CD14-positive monocyte (primary cell): Measurements from ENCODE around the gene SPPL2A. TPM values are rescaled to one million over a fixed set of nuclear protein-coding genes. Genes with fewer than 3 reads are reported as not detected.
A peak's percentile ranks its signal among the peaks of the same experiment; 100 is the strongest.

ENCODE experiments used
- DNase-seq, 3 donors: peaks; one replicate each; pipeline ENCODE4 v3.0.0-alpha.2; 2011 to 2022
- H2AFZ ChIP-seq: 2 replicates; pipeline ENCODE4 v1.6.0; 2012; ENCODE audit warnings: mild to moderate bottlenecking, low read depth, low read length, inconsistent platforms; ENCODE audit not compliant: insufficient read depth, poor library complexity, severe bottlenecking
- H3K27ac ChIP-seq, 2 donors: 1 replicate in 1 of 2; 2 replicates in 1 of 2; pipeline ENCODE4 v1.5.1; 2012 to 2013; ENCODE audit warnings: low read length in 2 of 2, control low read depth in 1 of 2, inconsistent platforms in 1 of 2, low read depth in 1 of 2, mild to moderate bottlenecking in 1 of 2
- H3K27me3 ChIP-seq, 2 donors: one replicate each; pipeline versions ENCODE4 v1.6.0 to v1.6.1; 2011 to 2013; ENCODE audit warnings: low read length in 2 of 2; ENCODE audit not compliant: control insufficient read depth in 2 of 2, insufficient read depth in 2 of 2
- H3K36me3 ChIP-seq, 2 donors: replicated peaks in 1 of 2; 1 replicate in 1 of 2; 2 replicates in 1 of 2; pipeline versions ENCODE4 v1.5.1 to v1.6.1; 2012 to 2013; ENCODE audit warnings: low read length in 2 of 2, control low read depth in 1 of 2, inconsistent platforms in 1 of 2, mild to moderate bottlenecking in 1 of 2; ENCODE audit not compliant: insufficient read depth in 2 of 2, control insufficient read depth in 1 of 2
- H3K4me1 ChIP-seq, 2 donors: 1 replicate in 1 of 2; 2 replicates in 1 of 2; pipeline versions ENCODE4 v1.5.1 to v1.6.1; 2012 to 2013; ENCODE audit warnings: low read length in 2 of 2, control low read depth in 1 of 2, inconsistent platforms in 1 of 2, mild to moderate bottlenecking in 1 of 2, moderate library complexity in 1 of 2; ENCODE audit not compliant: insufficient read depth in 2 of 2, control insufficient read depth in 1 of 2
- H3K4me2 ChIP-seq: replicated peaks from 2 replicates; pipeline ENCODE3; 2012; ENCODE audit warnings: low read length, moderate library complexity, mild to moderate bottlenecking; ENCODE audit not compliant: poor library complexity, severe bottlenecking; ENCODE audit errors: extremely low read depth
- H3K4me3 ChIP-seq, 3 experiments: fragments of 200-600 bp in 1 of 3; sonication (generic) in 1 of 3; replicated peaks in 1 of 3; 1 replicate in 2 of 3; 2 replicates in 1 of 3; pipeline ENCODE4 v1.5.1; 2011 to 2013; ENCODE audit warnings: low read length in 3 of 3, mild to moderate bottlenecking in 3 of 3, control low read depth in 2 of 3, low read depth in 2 of 3, inconsistent platforms in 1 of 3, moderate library complexity in 1 of 3
- H3K79me2 ChIP-seq: 2 replicates; pipeline ENCODE4 v1.6.0; 2012; ENCODE audit warnings: mild to moderate bottlenecking, control low read depth, inconsistent platforms, low read length, moderate library complexity; ENCODE audit not compliant: insufficient read depth
- H3K9ac ChIP-seq: 2 replicates; pipeline ENCODE4 v1.6.0; 2017; ENCODE audit warnings: low read length, mild to moderate bottlenecking; ENCODE audit not compliant: insufficient read depth, poor library complexity, severe bottlenecking
- H3K9me3 ChIP-seq, 2 donors: replicated peaks in 1 of 2; 1 replicate in 1 of 2; 2 replicates in 1 of 2; pipeline versions ENCODE4 v1.5.1 to v1.6.1; 2012 to 2013; ENCODE audit warnings: low read length in 2 of 2, control low read depth in 1 of 2; ENCODE audit not compliant: control insufficient read depth in 1 of 2, insufficient read depth in 1 of 2
- H4K20me1 ChIP-seq: 2 replicates; pipeline ENCODE4 v1.6.0; 2012; ENCODE audit warnings: mild to moderate bottlenecking, low read length, control low read depth, moderate library complexity; ENCODE audit not compliant: insufficient read depth
- H3K27ac Mint-ChIP-seq, 7 donors: one replicate each; pipeline ENCODE4 v1.8.0; 2020; ENCODE audit warnings: mild to moderate bottlenecking in 7 of 7, mixed read lengths in 7 of 7, moderate library complexity in 6 of 7, inconsistent platforms in 2 of 7
- H3K27me3 Mint-ChIP-seq, 3 donors: one replicate each; pipeline ENCODE4 v1.8.0; 2021 to 2022; ENCODE audit warnings: low read depth in 3 of 3, mild to moderate bottlenecking in 3 of 3, mixed read lengths in 3 of 3, moderate library complexity in 3 of 3, inconsistent platforms in 1 of 3
- H3K36me3 Mint-ChIP-seq, 2 donors: one replicate each; pipeline ENCODE4 v1.8.0; 2020; ENCODE audit warnings: mixed read lengths in 2 of 2, inconsistent platforms in 1 of 2, mild to moderate bottlenecking in 1 of 2
- H3K4me1 Mint-ChIP-seq: one replicate; pipeline ENCODE4 v1.8.0; 2020; ENCODE audit warnings: mild to moderate bottlenecking, mixed read lengths
- H3K4me3 Mint-ChIP-seq, 2 donors: one replicate each; pipeline ENCODE4 v1.8.0; 2020; ENCODE audit warnings: mild to moderate bottlenecking in 2 of 2, mixed read lengths in 2 of 2, moderate library complexity in 1 of 2
- H3K9me3 Mint-ChIP-seq, 7 donors: one replicate each; pipeline ENCODE4 v1.8.0; 2020 to 2022; ENCODE audit warnings: mixed read lengths in 7 of 7, mild to moderate bottlenecking in 6 of 7, moderate library complexity in 6 of 7, inconsistent platforms in 2 of 7
- WGBS: methylation state at CpG from one replicate; pipeline ENCODE4 v1.1.5; 2013; ENCODE audit warnings: missing lambda C conversion rate; ENCODE audit not compliant: insufficient coverage; 5-methylcytosine and 5-hydroxymethylcytosine counted together
- intact Hi-C, 2 donors: fragments of 100-400 bp; cut with micrococcal nuclease; formaldehyde crosslinking; loops; one replicate each; pipeline versions ENCODE4 v1.15.0 to v1.15.1; 2023
- polyA minus RNA-seq: library from RNA; depleted of rRNA, polyadenylated mRNA; stranded (reverse); fragments of >200 nt; gene quantifications from 2 replicates; pipeline ENCODE4 v1.2.3, GENCODE V29; 2012
- polyA plus RNA-seq, 3 donors: library from polyadenylated mRNA; depleted of rRNA in 1 of 3; unstranded in 2 of 3; stranded (reverse) in 1 of 3; fragments of 300-500 nt in 2 of 3; fragments of >200 nt in 1 of 3; fragmentation: Illumina TruSeq in 2 of 3; gene quantifications; 1 replicate in 2 of 3; 2 replicates in 1 of 3; pipeline ENCODE4 v1.2.3, GENCODE V29; 2012 to 2021
- total RNA-seq, 12 experiments: library from RNA in 1 of 12; stranded (reverse) in 1 of 12; fragments of 120-200 nt in 1 of 12; gene quantifications; one replicate each; pipeline ENCODE4 v1.2.4 and lab custom pipeline; 2013 to 2026; ENCODE audit warnings: mixed read lengths in 6 of 12, inconsistent platforms in 1 of 12
- TF ChIP-seq, protein P1 (sequence below): fragments of 200-600 bp; IDR thresholded peaks from one replicate; pipeline ENCODE4 v1.8.0; 2022; ENCODE audit warnings: antibody characterized with exemption, mild to moderate bottlenecking

Gene SPPL2A, protein sequence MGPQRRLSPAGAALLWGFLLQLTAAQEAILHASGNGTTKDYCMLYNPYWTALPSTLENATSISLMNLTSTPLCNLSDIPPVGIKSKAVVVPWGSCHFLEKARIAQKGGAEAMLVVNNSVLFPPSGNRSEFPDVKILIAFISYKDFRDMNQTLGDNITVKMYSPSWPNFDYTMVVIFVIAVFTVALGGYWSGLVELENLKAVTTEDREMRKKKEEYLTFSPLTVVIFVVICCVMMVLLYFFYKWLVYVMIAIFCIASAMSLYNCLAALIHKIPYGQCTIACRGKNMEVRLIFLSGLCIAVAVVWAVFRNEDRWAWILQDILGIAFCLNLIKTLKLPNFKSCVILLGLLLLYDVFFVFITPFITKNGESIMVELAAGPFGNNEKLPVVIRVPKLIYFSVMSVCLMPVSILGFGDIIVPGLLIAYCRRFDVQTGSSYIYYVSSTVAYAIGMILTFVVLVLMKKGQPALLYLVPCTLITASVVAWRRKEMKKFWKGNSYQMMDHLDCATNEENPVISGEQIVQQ
- total RNA-seq (2013): 98.8 TPM
- polyA plus RNA-seq: 100 to 1,000 TPM; 111 to 204 (median 190) TPM
- polyA minus RNA-seq: 41.6 and 65.5 TPM in 2 replicates
- 117 to 431 (median 190) reads per million in 11 experiments for total RNA-seq (lab: John Stamatoyannopoulos, UW)

DNA sequence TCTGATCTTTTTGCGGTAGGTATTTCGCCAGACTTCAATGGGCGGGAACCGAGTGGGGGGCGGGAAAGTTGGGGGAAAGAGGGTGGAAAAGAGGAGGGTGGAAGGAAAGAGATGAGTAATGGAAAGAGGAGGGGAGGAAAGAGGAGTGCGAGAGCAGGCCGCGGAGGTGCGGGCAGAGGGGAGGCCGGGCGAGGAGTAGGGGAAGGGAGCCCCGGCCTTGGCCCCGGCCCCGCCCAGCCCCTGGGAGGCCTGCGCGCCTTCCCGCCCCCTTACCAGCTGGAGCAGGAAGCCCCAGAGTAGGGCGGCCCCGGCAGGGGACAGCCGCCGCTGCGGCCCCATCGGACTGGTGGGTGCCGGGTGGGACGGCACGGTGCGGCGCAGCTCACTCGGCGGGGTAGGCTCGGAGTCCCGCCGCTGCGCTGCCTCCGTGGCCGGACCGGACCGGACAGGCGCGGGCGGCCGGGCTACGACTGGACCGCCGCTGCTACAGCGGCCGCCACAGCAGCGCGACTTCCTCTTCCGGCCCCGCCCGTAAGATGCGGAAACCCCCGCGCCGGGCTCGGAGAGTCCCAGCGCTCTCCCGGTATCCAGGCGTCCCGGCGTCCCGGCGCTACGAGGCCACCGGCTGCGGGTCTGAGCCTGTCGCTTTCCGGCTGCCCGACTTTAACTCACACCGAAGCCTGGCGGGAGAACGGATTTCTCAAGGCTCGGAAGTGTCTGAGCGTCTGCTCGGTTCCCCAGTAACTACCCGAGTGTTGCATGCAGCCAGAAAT, at the start of gene SPPL2A:
Gene SPPL2A, minus strand, starts transcription at position 512 of the 773 bp plus-strand sequence. Its CDS starts 173 bp downstream, at position 339.
- Mint-ChIP-seq H3K4me3 (peak within 1 kb of the TSS; percentile 89 to 94), H3K9me3 (peaks cover 0 to 2% (median 0%) of the 10 kb centered on the region in 7 donors), H3K4me1 (peaks cover 36% of the 10 kb centered on the region), H3K27me3 (peaks cover 1 to 8% (median 7%) of the 10 kb centered on the region in 3 donors), H3K27ac (peak within 1 kb of the TSS; percentile 90 to 98 (median 97)), H3K36me3 (peaks cover 3 to 15% of the 10 kb centered on the region in 2 donors)
- no peaks in the 10 kb centered on the region for H3K27me3 ChIP-seq
- under 1% methylated on average over 76 of the region's 77 CpGs for WGBS
- DNase-seq: peak; percentile 81 to 87 (median 83)
- H3K36me3 ChIP-seq: no peaks in the 10 kb centered on the region
- peaks cover 55% of the 10 kb centered on the region for H3K79me2 ChIP-seq
- intact Hi-C loops: loop anchor here (2.0 to 10.0 kb wide), 5 partner anchors 79 to 141 kb away; partner anchors contain the start of gene TRPM7 (in 2 of the 2)
- peak within 1 kb of the TSS; percentile 82 to 91 (median 89) for H3K4me3 ChIP-seq
- H3K9ac ChIP-seq: peak within 1 kb of the TSS; percentile 97
- peak within 1 kb of the TSS; percentile 87 to 98 for H3K27ac ChIP-seq
- TF ChIP-seq, protein P1, sequence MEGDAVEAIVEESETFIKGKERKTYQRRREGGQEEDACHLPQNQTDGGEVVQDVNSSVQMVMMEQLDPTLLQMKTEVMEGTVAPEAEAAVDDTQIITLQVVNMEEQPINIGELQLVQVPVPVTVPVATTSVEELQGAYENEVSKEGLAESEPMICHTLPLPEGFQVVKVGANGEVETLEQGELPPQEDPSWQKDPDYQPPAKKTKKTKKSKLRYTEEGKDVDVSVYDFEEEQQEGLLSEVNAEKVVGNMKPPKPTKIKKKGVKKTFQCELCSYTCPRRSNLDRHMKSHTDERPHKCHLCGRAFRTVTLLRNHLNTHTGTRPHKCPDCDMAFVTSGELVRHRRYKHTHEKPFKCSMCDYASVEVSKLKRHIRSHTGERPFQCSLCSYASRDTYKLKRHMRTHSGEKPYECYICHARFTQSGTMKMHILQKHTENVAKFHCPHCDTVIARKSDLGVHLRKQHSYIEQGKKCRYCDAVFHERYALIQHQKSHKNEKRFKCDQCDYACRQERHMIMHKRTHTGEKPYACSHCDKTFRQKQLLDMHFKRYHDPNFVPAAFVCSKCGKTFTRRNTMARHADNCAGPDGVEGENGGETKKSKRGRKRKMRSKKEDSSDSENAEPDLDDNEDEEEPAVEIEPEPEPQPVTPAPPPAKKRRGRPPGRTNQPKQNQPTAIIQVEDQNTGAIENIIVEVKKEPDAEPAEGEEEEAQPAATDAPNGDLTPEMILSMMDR: no peak
- H3K4me1 ChIP-seq: peaks cover 24 to 34% of the 10 kb centered on the region in 2 donors
- no peaks in the 10 kb centered on the region for H3K9me3 ChIP-seq
- H3K4me2 ChIP-seq: peak within 1 kb of the TSS; percentile 87
- peak within 1 kb of the TSS; percentile 88 for H2AFZ ChIP-seq
- peaks cover 19% of the 10 kb centered on the region for H4K20me1 ChIP-seq

DNA sequence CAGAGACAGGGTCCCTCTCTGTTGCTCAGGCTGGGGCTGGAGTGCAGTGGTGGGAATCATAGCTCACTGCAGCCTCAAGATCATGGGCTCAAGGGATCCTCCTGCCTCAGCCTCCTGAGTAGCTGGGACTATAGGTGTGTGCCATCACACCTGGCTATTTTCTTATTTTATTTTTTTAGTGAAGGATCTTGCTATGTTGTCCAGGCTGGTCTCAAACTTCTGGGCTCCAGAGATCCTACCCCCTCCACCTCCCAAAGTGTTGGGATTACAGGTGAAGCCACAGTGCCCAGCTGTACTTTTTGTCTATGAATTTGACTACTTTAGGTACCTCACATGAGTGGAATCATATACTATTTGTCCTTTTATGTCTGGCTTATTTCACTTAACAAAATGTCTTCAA, 49.1 kb upstream of the SPPL2A start:
- H4K20me1 ChIP-seq: no peaks in the 10 kb centered on the region
- no peak overlapping the region for H3K27ac ChIP-seq
- intact Hi-C loops: no loop called here
- no peak overlapping the region for H3K4me2 ChIP-seq
- DNase-seq: no peak
- TF ChIP-seq, protein P1: no peak
- no peaks in the 10 kb centered on the region for H3K4me1 Mint-ChIP-seq
- H3K4me1 ChIP-seq: no peaks in the 10 kb centered on the region
- H3K27ac Mint-ChIP-seq: no peak overlapping the region
- H3K9me3 ChIP-seq: no peaks in the 10 kb centered on the region
- peaks cover 0 to 2% of the 10 kb centered on the region in 2 donors for H3K27me3 ChIP-seq
- no peak overlapping the region for H2AFZ ChIP-seq
- peaks cover 0 to 3% (median 0%) of the 10 kb centered on the region in 7 donors for H3K9me3 Mint-ChIP-seq
- no peak overlapping the region for H3K4me3 Mint-ChIP-seq
- no peak overlapping the region for H3K9ac ChIP-seq
- no peaks in the 10 kb centered on the region for H3K36me3 Mint-ChIP-seq
- H3K36me3 ChIP-seq: no peaks in the 10 kb centered on the region
- no peak overlapping the region for H3K4me3 ChIP-seq
- no peaks in the 10 kb centered on the region for H3K27me3 Mint-ChIP-seq
- H3K79me2 ChIP-seq: no peaks in the 10 kb centered on the region
